A549 (cell line): ENCODE results near the gene PPP3CA. TPM values are rescaled to one million over a fixed set of nuclear protein-coding genes. Genes with fewer than 3 reads are reported as not detected.
"Not testable (repeated sequence)": the region's sequence is repeated elsewhere in the genome, so short reads cannot be mapped to it uniquely, and the experiment has no call there.

ENCODE experiments used
- ATAC-seq, 2 experiments: fragments of 200-7000 bp in 1 of 2; fragments of >200 bp in 1 of 2; cut with Nextera tagmentation in 1 of 2; cut with Tn5 transposase in 1 of 2; 3 replicates each; pipeline versions ENCODE4 v1.8.0 to v1.9.1; 2018 to 2020; ENCODE audit warnings: mild to moderate bottlenecking in 1 of 2, moderate library complexity in 1 of 2
- CTCF ChIA-PET: fragments of 300-600 bp; sonication (Branson Sonifier 250); formaldehyde crosslinking; extraction: SDS; loops from one replicate; lab custom pipeline; 2021; ENCODE audit warnings: antibody characterized with exemption, inconsistent platforms; lab: Yijun Ruan, JAX
- POLR2A ChIA-PET: fragments of 350-600 bp; formaldehyde crosslinking; extraction: SDS; loops from one replicate; lab custom pipeline; 2021; ENCODE audit warnings: antibody characterized with exemption, inconsistent platforms; lab: Yijun Ruan, JAX
- DNase-seq, 2 experiments: peaks; one replicate each; pipeline versions ENCODE4 v3.0.0 to v3.0.0-alpha.2; 2011 to 2016; ENCODE audit warnings: low read depth in 1 of 2, low spot score in 1 of 2
- FAIRE-seq: peaks from 2 replicates; lab custom pipeline; 2011; peaks lifted over from hg19 to GRCh38; lab: Jason Lieb, UNC
- H3K27ac ChIP-seq, 2 experiments: fragments of >200 bp; sonication (Bioruptor Twin); formaldehyde crosslinking; 3 replicates each; pipeline ENCODE4 v1.5.1; 2016 to 2017
- H3K4me1 ChIP-seq: fragments of >200 bp; sonication (Bioruptor Twin); formaldehyde crosslinking; 3 replicates; pipeline ENCODE4 v1.6.1; 2016
- H3K4me2 ChIP-seq: fragments of >200 bp; sonication (Bioruptor Twin); formaldehyde crosslinking; 3 replicates; pipeline ENCODE4 v1.6.1; 2016
- H3K4me3 ChIP-seq: fragments of >200 bp; sonication (Bioruptor Twin); formaldehyde crosslinking; 3 replicates; pipeline ENCODE4 v1.5.1; 2016
- H3K9me3 ChIP-seq: fragments of >200 bp; sonication (Bioruptor Twin); formaldehyde crosslinking; 3 replicates; pipeline ENCODE4 v1.6.1; 2016
- E2F6 ChIP-seq: IDR thresholded peaks from 2 replicates; pipeline ENCODE4 v1.6.1; 2012; ENCODE audit warnings: low read depth, borderline replicate concordance
- FOSB ChIP-seq: fragments of 250-450 bp; sonication (Bioruptor Pico); IDR thresholded peaks from 2 replicates; pipeline ENCODE4 v1.5.0; 2020; ENCODE audit warnings: mild to moderate bottlenecking, moderate library complexity
- FOSL2 ChIP-seq, 2 experiments: fragments of 450-650 bp in 1 of 2; fragments of >200 bp in 1 of 2; sonication (Bioruptor Twin) in 1 of 2; formaldehyde crosslinking; IDR thresholded peaks; 2 replicates each; pipeline versions ENCODE4 v1.5.0 to v1.6.1; 2016 to 2020; ENCODE audit warnings: mild to moderate bottlenecking in 1 of 2, moderate library complexity in 1 of 2
- HOXA7 ChIP-seq: fragments of 250-450 bp; sonication (Bioruptor Pico); IDR thresholded peaks from 2 replicates; pipeline ENCODE4 v1.5.0; 2020; ENCODE audit warnings: mild to moderate bottlenecking, moderate library complexity
- JUN ChIP-seq, 2 experiments: fragments of >200 bp; sonication (Bioruptor Twin); formaldehyde crosslinking; IDR thresholded peaks; 2 replicates in 1 of 2; 3 replicates in 1 of 2; pipeline ENCODE4 v1.6.1; 2016 to 2017
- KDM5A ChIP-seq: fragments of 200-600 bp; sonication (generic); IDR thresholded peaks from 2 replicates; pipeline ENCODE4 v1.6.1; 2016; ENCODE audit warnings: antibody characterized with exemption, mild to moderate bottlenecking
- MAFK ChIP-seq: fragments of 450-650 bp; IDR thresholded peaks from 2 replicates; pipeline ENCODE4 v1.6.1; 2014; ENCODE audit not compliant: partially characterized antibody
- MAZ ChIP-seq: fragments of 150-350 bp; IDR thresholded peaks from 2 replicates; pipeline ENCODE4 v1.6.1; 2014; ENCODE audit warnings: antibody characterized with exemption, low read depth, low read length, borderline replicate concordance
- NFE2L2 ChIP-seq: fragments of 150-350 bp; conservative IDR thresholded peaks from 2 replicates; pipeline ENCODE4 v1.6.1; 2014; ENCODE audit warnings: low read length
- POLR2A ChIP-seq: IDR thresholded peaks from 2 replicates; pipeline ENCODE4 v1.6.1; 2012; ENCODE audit warnings: mild to moderate bottlenecking, low read length
- RAD21 ChIP-seq, 2 experiments: fragments of >200 bp in 1 of 2; sonication (Bioruptor Twin) in 1 of 2; formaldehyde crosslinking in 1 of 2; IDR thresholded peaks in 1 of 2; conservative IDR thresholded peaks in 1 of 2; 2 replicates in 1 of 2; 3 replicates in 1 of 2; pipeline ENCODE4 v1.6.1; 2012 to 2018; ENCODE audit warnings: inconsistent platforms in 1 of 2
- SMC3 ChIP-seq: fragments of >200 bp; sonication (Bioruptor Twin); formaldehyde crosslinking; IDR thresholded peaks from 3 replicates; pipeline ENCODE4 v1.6.1; 2018; ENCODE audit warnings: inconsistent platforms
- TFCP2L1 ChIP-seq: fragments of 250-450 bp; sonication (Bioruptor Pico); IDR thresholded peaks from 2 replicates; pipeline ENCODE4 v1.5.0; 2021; ENCODE audit warnings: mild to moderate bottlenecking
- TP53 ChIP-seq: fragments of 250-450 bp; sonication (Bioruptor Pico); IDR thresholded peaks from 2 replicates; pipeline ENCODE4 v1.5.0; 2021; ENCODE audit warnings: mild to moderate bottlenecking, moderate library complexity
- ZNF302 ChIP-seq: fragments of 250-450 bp; sonication (Bioruptor Pico); IDR thresholded peaks from 2 replicates; pipeline ENCODE4 v1.9.0; 2021; ENCODE audit warnings: inconsistent platforms, mild to moderate bottlenecking, moderate library complexity
- WGBS: methylation state at CpG from one replicate; pipeline ENCODE4 v1.1.6; 2017; ENCODE audit errors: missing lambda C conversion rate; 5-methylcytosine and 5-hydroxymethylcytosine counted together
- polyA plus RNA-seq, 4 experiments: library from polyadenylated mRNA; depleted of rRNA in 3 of 4; stranded (reverse); fragments of >200 nt; fragmentation: RNase III in 1 of 4; extraction: RNeasy Plus Mini Kit Qiagen cat#74134 plus additional on column Dnase treatment in 1 of 4; gene quantifications; 2 replicates in 3 of 4; 3 replicates in 1 of 4; pipeline ENCODE4 v1.2.3, GENCODE V29; 2011 to 2017
- TF ChIP-seq, protein P1 (sequence below): fragments of >200 bp; sonication (Bioruptor Twin); formaldehyde crosslinking; IDR thresholded peaks from 3 replicates; pipeline ENCODE4 v1.6.1; 2016

The PPP3CA gene
- polyA plus RNA-seq, 2 of the 4 experiments (the other 2 are of a cell fraction), result 21.4 to 42.4 TPM

DNA sequence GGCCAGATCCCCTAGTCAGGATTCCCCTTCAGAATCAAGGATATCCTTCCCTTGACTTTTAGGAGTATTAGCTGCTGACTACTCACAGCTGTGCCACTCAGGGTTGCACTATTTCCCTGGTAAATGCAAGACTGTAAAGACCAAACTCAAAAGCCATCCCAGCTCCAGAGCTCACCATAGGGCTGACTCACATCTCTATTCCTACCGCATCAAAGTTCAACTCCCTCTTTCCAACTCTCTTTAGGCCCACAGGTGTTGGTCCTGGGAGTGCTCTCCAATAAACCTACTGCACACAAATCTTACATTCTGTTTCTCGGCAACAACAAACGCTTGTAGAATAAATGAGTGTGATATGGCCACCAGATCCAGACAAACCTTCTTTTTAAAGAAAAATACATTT is 109.6 kb downstream of the PPP3CA start:
- H3K4me2 ChIP-seq, result peak overlapping the region; percentile 65; the same call in 2 of the 3 replicates
- peak in 1 of 2 experiments; percentile 44; a peak in 2 of 6 replicates for ATAC-seq
- 96% methylated on average over 3 of the region's 3 CpGs for WGBS

GRCh38 chr4:101236097-101236496 is 111.2 kb downstream of the PPP3CA start:
- FAIRE-seq (no peak), ATAC-seq (no peak), DNase-seq (no peak)
- POLR2A ChIA-PET, result no interaction called here
- Histone ChIP-seq H3K4me2 (no peak overlapping the region), H3K4me1 (peaks cover 73% of the 10 kb centered on the region), H3K9me3 (no peaks in the 10 kb centered on the region), H3K27ac (no peak overlapping the region)
- WGBS, result 95% methylated on average over 2 of the region's 2 CpGs
- CTCF ChIA-PET, result no interaction called here
- TF ChIP-seq E2F6, result no peak
- no peak for TF ChIP-seq FOSB (CRISPR knock-in tag)
- no peak for TF ChIP-seq MAZ
- no peak for TF ChIP-seq JUN (IDR thresholded peaks at IDR 0.05)
- TF ChIP-seq ZNF302 (CRISPR knock-in tag), result no peak
- no peak for TF ChIP-seq TFCP2L1 (CRISPR knock-in tag)
- TF ChIP-seq, all 56 proteins: peak for 0
- H3K4me3 ChIP-seq, result no peak overlapping the region

More for the DNA sequence above, 109.6 kb downstream of the PPP3CA start:
- FAIRE-seq (no peak), DNase-seq (no peak)
- Histone ChIP-seq H3K4me1 (peaks cover 64% of the 10 kb centered on the region), H3K9me3 (no peaks in the 10 kb centered on the region), H3K4me3 (no peak overlapping the region), H3K27ac (0 out of 6 replicates have a peak overlapping the region, but pooled peaks of 1 of the 2 experiments have one; percentile 16)
- POLR2A ChIA-PET, result no interaction called here
- CTCF ChIA-PET, result no interaction called here
- TF ChIP-seq HOXA7 (CRISPR knock-in tag) (no peak), KDM5A (no peak)
- TF ChIP-seq, protein P1, sequence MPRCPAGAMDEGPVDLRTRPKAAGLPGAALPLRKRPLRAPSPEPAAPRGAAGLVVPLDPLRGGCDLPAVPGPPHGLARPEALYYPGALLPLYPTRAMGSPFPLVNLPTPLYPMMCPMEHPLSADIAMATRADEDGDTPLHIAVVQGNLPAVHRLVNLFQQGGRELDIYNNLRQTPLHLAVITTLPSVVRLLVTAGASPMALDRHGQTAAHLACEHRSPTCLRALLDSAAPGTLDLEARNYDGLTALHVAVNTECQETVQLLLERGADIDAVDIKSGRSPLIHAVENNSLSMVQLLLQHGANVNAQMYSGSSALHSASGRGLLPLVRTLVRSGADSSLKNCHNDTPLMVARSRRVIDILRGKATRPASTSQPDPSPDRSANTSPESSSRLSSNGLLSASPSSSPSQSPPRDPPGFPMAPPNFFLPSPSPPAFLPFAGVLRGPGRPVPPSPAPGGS, result no peak

- CTCF ChIA-PET, H3K4me2 ChIP-seq, H3K9me3 ChIP-seq, ATAC-seq, FAIRE-seq, DNase-seq, H3K4me3 ChIP-seq, POLR2A ChIA-PET, H3K27ac ChIP-seq: not testable (repeated sequence)
- H3K4me1 ChIP-seq, result peaks cover 75% of the 10 kb centered on the region
Measured at GRCh38 chr4:101234141-101234540, 113.2 kb downstream of the PPP3CA start.

- Histone ChIP-seq H3K27ac (peak overlapping the region; percentile 60 to 68; a peak in 4 of 6 replicates), H3K4me1 (peaks cover 62% of the 10 kb centered on the region), H3K4me2 (peak overlapping the region; percentile 75), H3K9me3 (no peaks in the 10 kb centered on the region), H3K4me3 (no peak overlapping the region)
- FAIRE-seq, result no peak
- 0% methylated on average over 1 of the region's 1 CpG for WGBS
- ATAC-seq, result peak; percentile 85 to 88; a peak in 5 of 6 replicates
- ChIA-PET CTCF (interaction anchor here (0.8 to 1.2 kb wide), 2 partner anchors 10 to 89 kb away, joined by 3 read pairs; no protein-coding TSS in a partner anchor), POLR2A (interaction anchor here (1.8 kb wide), 1 partner anchor 116 kb away, joined by 5 read pairs; the partner anchor contains the start of gene PPP3CA)
- TF ChIP-seq MAFK, result peak; percentile 99
- no peak for TF ChIP-seq FOSB (CRISPR knock-in tag)
- no peak for TF ChIP-seq NFE2L2
- TF ChIP-seq TP53 (CRISPR knock-in tag), result no peak
- no peak for TF ChIP-seq POLR2A
- no peak for TF ChIP-seq SMC3
- 0 out of 5 replicates have a peak, but pooled peaks of 1 of the 2 experiments have one; percentile 4 for TF ChIP-seq RAD21 (conservative IDR thresholded peaks at IDR 0.05 in 1 of 2, IDR thresholded peaks at IDR 0.05 in 1 of 2)
- TF ChIP-seq FOSL2 (IDR thresholded peaks at IDR 0.05), result no peak
- peak; percentile 62 for TF ChIP-seq FOSL2 (CRISPR knock-in tag; IDR thresholded peaks at IDR 0.05)
- DNase-seq, result peak in 1 of 2 experiments; percentile 67
Measured at GRCh38 chr4:101232074-101232776, 115.1 kb downstream of the PPP3CA start.
